Glomerular visceral epithelial cell (primary cell): ENCODE measurements around the gene LIN7C.

Source experiments
- DNase-seq: peaks from one replicate; pipeline ENCODE4 v3.0.0-alpha.2; 2016; ENCODE audit errors: extremely low spot score

The LIN7C gene

GRCh38 chr11:27447288-27448183 lies 59.0 kb downstream of the LIN7C start:
- peak; percentile 35 for DNase-seq

DNA sequence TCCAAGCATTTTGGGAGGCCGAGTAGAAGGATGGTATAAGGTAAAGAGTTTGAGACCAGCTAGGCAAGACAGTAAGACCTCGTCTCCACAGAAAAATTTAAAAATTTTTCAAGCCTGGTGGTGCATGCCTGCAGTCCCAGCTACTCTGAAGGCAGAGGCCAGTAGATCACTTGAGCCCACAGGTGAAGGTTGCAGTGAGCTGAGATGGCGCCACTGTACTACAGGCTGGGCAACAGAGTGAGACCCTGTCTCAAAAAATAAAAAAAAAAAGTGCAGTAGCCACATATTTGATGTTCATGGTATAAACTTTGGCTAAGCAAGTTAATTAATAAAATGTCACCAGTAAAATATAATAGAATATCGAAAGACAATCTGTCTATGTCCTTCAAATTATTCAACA lies 60.9 kb downstream of the LIN7C start:
- no peak for DNase-seq

- DNase-seq: no peak
Measured at GRCh38 chr11:27444801-27445215, 61.8 kb downstream of the LIN7C start.
